Gastrocnemius medialis (tissue), 4 donors: ENCODE data around the gene BRICD5.

ENCODE experiments used
- POLR2A ChIP-seq, 2 donors: fragments of 450-650 bp; IDR thresholded peaks; one replicate each; pipeline ENCODE4 v1.6.1; 2017; ENCODE audit warnings: antibody characterized with exemption in 2 of 2, mild to moderate bottlenecking in 2 of 2, moderate library complexity in 2 of 2
- TF ChIP-seq, protein P1 (sequence below), 5 experiments: fragments of 450-650 bp in 3 of 5; fragments of 200-600 bp in 2 of 5; sonication (generic) in 2 of 5; IDR thresholded peaks in 4 of 5; conservative IDR thresholded peaks in 1 of 5; 1 replicate in 4 of 5; 2 replicates in 1 of 5; pipeline ENCODE4 v1.5.1; 2016 to 2019; ENCODE audit warnings: antibody characterized with exemption in 5 of 5, mild to moderate bottlenecking in 3 of 5, moderate library complexity in 3 of 5

DNA sequence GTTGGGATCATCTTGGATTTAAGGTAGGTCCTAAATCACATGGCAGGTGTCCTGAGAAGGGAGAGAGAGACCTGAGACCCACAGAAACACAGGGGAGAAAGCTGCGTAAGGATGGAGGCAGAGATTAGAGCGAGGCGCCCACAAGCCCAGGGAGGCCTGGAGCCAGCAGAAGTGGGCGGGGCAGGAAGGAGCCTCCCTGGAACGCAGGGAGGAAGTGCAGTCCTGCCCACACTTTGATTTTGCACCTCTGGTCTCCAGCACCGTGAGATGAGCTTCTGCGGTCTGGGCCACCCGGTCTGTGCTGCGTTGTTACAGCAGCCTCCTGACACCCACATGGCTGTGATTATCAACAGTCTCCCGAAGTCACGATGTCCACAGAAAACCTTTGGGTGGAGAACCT is 31.9 kb upstream of the BRICD5 start:
- TF ChIP-seq, protein P1, sequence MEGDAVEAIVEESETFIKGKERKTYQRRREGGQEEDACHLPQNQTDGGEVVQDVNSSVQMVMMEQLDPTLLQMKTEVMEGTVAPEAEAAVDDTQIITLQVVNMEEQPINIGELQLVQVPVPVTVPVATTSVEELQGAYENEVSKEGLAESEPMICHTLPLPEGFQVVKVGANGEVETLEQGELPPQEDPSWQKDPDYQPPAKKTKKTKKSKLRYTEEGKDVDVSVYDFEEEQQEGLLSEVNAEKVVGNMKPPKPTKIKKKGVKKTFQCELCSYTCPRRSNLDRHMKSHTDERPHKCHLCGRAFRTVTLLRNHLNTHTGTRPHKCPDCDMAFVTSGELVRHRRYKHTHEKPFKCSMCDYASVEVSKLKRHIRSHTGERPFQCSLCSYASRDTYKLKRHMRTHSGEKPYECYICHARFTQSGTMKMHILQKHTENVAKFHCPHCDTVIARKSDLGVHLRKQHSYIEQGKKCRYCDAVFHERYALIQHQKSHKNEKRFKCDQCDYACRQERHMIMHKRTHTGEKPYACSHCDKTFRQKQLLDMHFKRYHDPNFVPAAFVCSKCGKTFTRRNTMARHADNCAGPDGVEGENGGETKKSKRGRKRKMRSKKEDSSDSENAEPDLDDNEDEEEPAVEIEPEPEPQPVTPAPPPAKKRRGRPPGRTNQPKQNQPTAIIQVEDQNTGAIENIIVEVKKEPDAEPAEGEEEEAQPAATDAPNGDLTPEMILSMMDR (IDR thresholded peaks at IDR 0.05 in 4 of 5, conservative IDR thresholded peaks at IDR 0.05 in 1 of 5): no peak
- no peak for TF ChIP-seq POLR2A (IDR thresholded peaks at IDR 0.05)
